Gastrocnemius medialis (tissue), 4 donors: ENCODE results near the gene ISG15.

Source experiments
- POLR2A ChIP-seq, 2 donors: fragments of 450-650 bp; IDR thresholded peaks; one replicate each; pipeline ENCODE4 v1.6.1; 2017; ENCODE audit warnings: antibody characterized with exemption in 2 of 2, mild to moderate bottlenecking in 2 of 2, moderate library complexity in 2 of 2
- TF ChIP-seq, protein P1 (sequence below), 5 experiments: fragments of 450-650 bp in 3 of 5; fragments of 200-600 bp in 2 of 5; sonication (generic) in 2 of 5; IDR thresholded peaks in 4 of 5; conservative IDR thresholded peaks in 1 of 5; 1 replicate in 4 of 5; 2 replicates in 1 of 5; pipeline ENCODE4 v1.5.1; 2016 to 2019; ENCODE audit warnings: antibody characterized with exemption in 5 of 5, mild to moderate bottlenecking in 3 of 5, moderate library complexity in 3 of 5

DNA sequence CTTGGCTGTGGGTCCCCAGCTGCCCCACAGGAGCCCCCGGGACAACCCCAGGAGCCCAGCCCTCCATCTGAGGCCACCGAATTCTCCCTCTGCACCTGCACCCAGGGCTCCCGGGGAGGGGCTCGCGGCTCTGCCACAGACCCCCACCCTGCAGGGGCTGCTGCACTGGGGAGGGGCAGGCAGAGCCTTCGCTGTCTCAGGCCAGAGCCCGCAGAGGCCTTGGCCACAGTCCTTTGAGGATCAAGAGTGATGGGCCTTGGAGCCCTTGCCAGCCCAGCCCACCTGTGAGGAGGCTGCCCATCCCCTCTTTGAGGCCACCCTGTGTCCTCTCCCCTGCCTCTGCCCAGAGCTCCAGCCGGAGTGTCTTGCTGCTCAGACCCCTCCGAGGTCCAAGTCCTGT lies 37.9 kb upstream of the ISG15 start:
- TF ChIP-seq, protein P1, sequence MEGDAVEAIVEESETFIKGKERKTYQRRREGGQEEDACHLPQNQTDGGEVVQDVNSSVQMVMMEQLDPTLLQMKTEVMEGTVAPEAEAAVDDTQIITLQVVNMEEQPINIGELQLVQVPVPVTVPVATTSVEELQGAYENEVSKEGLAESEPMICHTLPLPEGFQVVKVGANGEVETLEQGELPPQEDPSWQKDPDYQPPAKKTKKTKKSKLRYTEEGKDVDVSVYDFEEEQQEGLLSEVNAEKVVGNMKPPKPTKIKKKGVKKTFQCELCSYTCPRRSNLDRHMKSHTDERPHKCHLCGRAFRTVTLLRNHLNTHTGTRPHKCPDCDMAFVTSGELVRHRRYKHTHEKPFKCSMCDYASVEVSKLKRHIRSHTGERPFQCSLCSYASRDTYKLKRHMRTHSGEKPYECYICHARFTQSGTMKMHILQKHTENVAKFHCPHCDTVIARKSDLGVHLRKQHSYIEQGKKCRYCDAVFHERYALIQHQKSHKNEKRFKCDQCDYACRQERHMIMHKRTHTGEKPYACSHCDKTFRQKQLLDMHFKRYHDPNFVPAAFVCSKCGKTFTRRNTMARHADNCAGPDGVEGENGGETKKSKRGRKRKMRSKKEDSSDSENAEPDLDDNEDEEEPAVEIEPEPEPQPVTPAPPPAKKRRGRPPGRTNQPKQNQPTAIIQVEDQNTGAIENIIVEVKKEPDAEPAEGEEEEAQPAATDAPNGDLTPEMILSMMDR (IDR thresholded peaks at IDR 0.05 in 4 of 5, conservative IDR thresholded peaks at IDR 0.05 in 1 of 5): no peak
- TF ChIP-seq POLR2A (IDR thresholded peaks at IDR 0.05): no peak
